ENCODE measurements around the gene CDK14.

Gene CDK14

GRCh38 chr7:91196058-91196457 lies 599.9 kb downstream of the CDK14 start:
- Histone ChIP-seq H3K9me3 (ENCODE audit: control insufficient read depth, insufficient read depth, low read length) (no peaks in the 10 kb centered on the region), H3K36me3 (ENCODE audit: insufficient read depth, low read length) (no peaks in the 10 kb centered on the region), H3K4me1 (ENCODE audit: insufficient read depth, low read length) (no peaks in the 10 kb centered on the region), H3K9ac (ENCODE audit: low read depth, low read length) (no peak overlapping the region)

GRCh38 chr7:91198371-91198770 lies 602.2 kb downstream of the CDK14 start:
- no peak overlapping the region for H3K9ac ChIP-seq (ENCODE audit: low read depth, low read length)
- H3K4me1 ChIP-seq (ENCODE audit: insufficient read depth, low read length) = no peaks in the 10 kb centered on the region
- H3K36me3 ChIP-seq (ENCODE audit: insufficient read depth, low read length) = no peaks in the 10 kb centered on the region
- H3K9me3 ChIP-seq (ENCODE audit: control insufficient read depth, insufficient read depth, low read length) = no peaks in the 10 kb centered on the region

GRCh38 chr7:91199601-91200000 lies 603.5 kb downstream of the CDK14 start:
- H3K9ac ChIP-seq (ENCODE audit: low read depth, low read length) = no peak overlapping the region
- no peaks in the 10 kb centered on the region for H3K4me1 ChIP-seq (ENCODE audit: insufficient read depth, low read length)
- H3K36me3 ChIP-seq (ENCODE audit: insufficient read depth, low read length) = no peaks in the 10 kb centered on the region
- no peaks in the 10 kb centered on the region for H3K9me3 ChIP-seq (ENCODE audit: control insufficient read depth, insufficient read depth, low read length)

GRCh38 chr7:91201442-91202113 lies 605.5 kb downstream of the CDK14 start:
- H3K9me3 ChIP-seq (ENCODE audit: control insufficient read depth, insufficient read depth, low read length) = no peaks in the 10 kb centered on the region
- no peaks in the 10 kb centered on the region for H3K36me3 ChIP-seq (ENCODE audit: insufficient read depth, low read length)
- H3K4me1 ChIP-seq (ENCODE audit: insufficient read depth, low read length) = no peaks in the 10 kb centered on the region

GRCh38 chr7:91206361-91206960 lies 610.3 kb downstream of the CDK14 start:
- no peaks in the 10 kb centered on the region for H3K9me3 ChIP-seq (ENCODE audit: control insufficient read depth, insufficient read depth, low read length)
- H3K4me1 ChIP-seq (ENCODE audit: insufficient read depth, low read length) = no peaks in the 10 kb centered on the region
- no peaks in the 10 kb centered on the region for H3K36me3 ChIP-seq (ENCODE audit: insufficient read depth, low read length)
- H3K9ac ChIP-seq (ENCODE audit: low read depth, low read length) = no peak overlapping the region

More at GRCh38 chr7:91201442-91202113, 605.5 kb downstream of the CDK14 start:
- no peak overlapping the region for H3K9ac ChIP-seq (ENCODE audit: low read depth, low read length)

GRCh38 chr7:91212582-91212981 lies 616.5 kb downstream of the CDK14 start:
- H3K9me3 ChIP-seq (ENCODE audit: control insufficient read depth, insufficient read depth, low read length) = no peaks in the 10 kb centered on the region
- H3K36me3 ChIP-seq (ENCODE audit: insufficient read depth, low read length) = no peaks in the 10 kb centered on the region
- H3K4me1 ChIP-seq (ENCODE audit: insufficient read depth, low read length) = no peaks in the 10 kb centered on the region
- H3K9ac ChIP-seq (ENCODE audit: low read depth, low read length) = no peak overlapping the region

GRCh38 chr7:91226411-91226810 lies 630.3 kb downstream of the CDK14 start:
- no peaks in the 10 kb centered on the region for H3K9me3 ChIP-seq (ENCODE audit: control insufficient read depth, insufficient read depth, low read length)
- H3K9ac ChIP-seq (ENCODE audit: low read depth, low read length) = no peak overlapping the region

GRCh38 chr7:91228327-91228726 lies 632.2 kb downstream of the CDK14 start:
- Histone ChIP-seq H3K9me3 (ENCODE audit: control insufficient read depth, insufficient read depth, low read length) (no peaks in the 10 kb centered on the region), H3K4me1 (ENCODE audit: insufficient read depth, low read length) (no peaks in the 10 kb centered on the region), H3K36me3 (ENCODE audit: insufficient read depth, low read length) (no peaks in the 10 kb centered on the region), H3K9ac (ENCODE audit: low read depth, low read length) (no peak overlapping the region)

More at GRCh38 chr7:91226411-91226810, 630.3 kb downstream of the CDK14 start:
- H3K4me1 ChIP-seq (ENCODE audit: insufficient read depth, low read length) = no peaks in the 10 kb centered on the region
- H3K36me3 ChIP-seq (ENCODE audit: insufficient read depth, low read length) = no peaks in the 10 kb centered on the region

GRCh38 chr7:91228927-91229558 lies 632.9 kb downstream of the CDK14 start:
- H3K9me3 ChIP-seq (ENCODE audit: control insufficient read depth, insufficient read depth, low read length) = no peaks in the 10 kb centered on the region
- no peaks in the 10 kb centered on the region for H3K36me3 ChIP-seq (ENCODE audit: insufficient read depth, low read length)
- H3K4me1 ChIP-seq (ENCODE audit: insufficient read depth, low read length) = no peaks in the 10 kb centered on the region
- H3K9ac ChIP-seq (ENCODE audit: low read depth, low read length) = no peak overlapping the region

GRCh38 chr7:91230100-91230499 lies 634.0 kb downstream of the CDK14 start:
- Histone ChIP-seq H3K36me3 (ENCODE audit: insufficient read depth, low read length) (no peaks in the 10 kb centered on the region), H3K9me3 (ENCODE audit: control insufficient read depth, insufficient read depth, low read length) (no peaks in the 10 kb centered on the region), H3K9ac (ENCODE audit: low read depth, low read length) (no peak overlapping the region), H3K4me1 (ENCODE audit: insufficient read depth, low read length) (no peaks in the 10 kb centered on the region)

- Histone ChIP-seq H3K9ac (ENCODE audit: low read depth, low read length) (no peak overlapping the region), H3K4me1 (ENCODE audit: insufficient read depth, low read length) (no peaks in the 10 kb centered on the region), H3K36me3 (ENCODE audit: insufficient read depth, low read length) (no peaks in the 10 kb centered on the region), H3K9me3 (ENCODE audit: control insufficient read depth, insufficient read depth, low read length) (no peaks in the 10 kb centered on the region)
Observed at GRCh38 chr7:91230503-91230902, 634.4 kb downstream of the CDK14 start.

GRCh38 chr7:91233212-91233611 lies 637.1 kb downstream of the CDK14 start:
- H3K36me3 ChIP-seq (ENCODE audit: insufficient read depth, low read length) = no peaks in the 10 kb centered on the region
- H3K4me1 ChIP-seq (ENCODE audit: insufficient read depth, low read length) = no peaks in the 10 kb centered on the region
- H3K9me3 ChIP-seq (ENCODE audit: control insufficient read depth, insufficient read depth, low read length) = no peaks in the 10 kb centered on the region
- no peak overlapping the region for H3K9ac ChIP-seq (ENCODE audit: low read depth, low read length)

GRCh38 chr7:91235211-91235832 lies 639.2 kb downstream of the CDK14 start:
- Histone ChIP-seq H3K36me3 (ENCODE audit: insufficient read depth, low read length) (no peaks in the 10 kb centered on the region), H3K4me1 (ENCODE audit: insufficient read depth, low read length) (no peaks in the 10 kb centered on the region), H3K9me3 (ENCODE audit: control insufficient read depth, insufficient read depth, low read length) (no peaks in the 10 kb centered on the region), H3K9ac (ENCODE audit: low read depth, low read length) (no peak overlapping the region)

GRCh38 chr7:91239171-91239604 lies 643.1 kb downstream of the CDK14 start:
- no peaks in the 10 kb centered on the region for H3K36me3 ChIP-seq (ENCODE audit: insufficient read depth, low read length)
- H3K4me1 ChIP-seq (ENCODE audit: insufficient read depth, low read length) = no peaks in the 10 kb centered on the region
- no peak overlapping the region for H3K9ac ChIP-seq (ENCODE audit: low read depth, low read length)
- H3K9me3 ChIP-seq (ENCODE audit: control insufficient read depth, insufficient read depth, low read length) = no peaks in the 10 kb centered on the region

GRCh38 chr7:91239772-91240171 lies 643.7 kb downstream of the CDK14 start:
- H3K4me1 ChIP-seq (ENCODE audit: insufficient read depth, low read length) = no peaks in the 10 kb centered on the region
- H3K36me3 ChIP-seq (ENCODE audit: insufficient read depth, low read length) = no peaks in the 10 kb centered on the region

More at GRCh38 chr7:91239772-91240171, 643.7 kb downstream of the CDK14 start:
- Histone ChIP-seq H3K9me3 (ENCODE audit: control insufficient read depth, insufficient read depth, low read length) (no peaks in the 10 kb centered on the region), H3K9ac (ENCODE audit: low read depth, low read length) (no peak overlapping the region)

Measured in ES-I3 (cell line).